Lower leg skin (tissue), 3 donors: ENCODE measurements around the gene PA2G4.

Source experiments
- CTCF ChIP-seq, 3 donors: fragments of 450-650 bp; IDR thresholded peaks; one replicate each; pipeline ENCODE4 v1.5.1; 2016; ENCODE audit warnings: antibody characterized with exemption in 3 of 3, mild to moderate bottlenecking in 3 of 3, moderate library complexity in 2 of 3
- POLR2A ChIP-seq, 2 donors: fragments of 450-650 bp; IDR thresholded peaks; one replicate each; pipeline ENCODE4 v1.6.1; 2016 to 2017; ENCODE audit warnings: antibody characterized with exemption in 2 of 2, mild to moderate bottlenecking in 1 of 2, moderate library complexity in 1 of 2

GRCh38 chr12:56081393-56082347 lies 22.7 kb upstream of the PA2G4 start:
- no peak for TF ChIP-seq POLR2A (IDR thresholded peaks at IDR 0.05)
- TF ChIP-seq CTCF (IDR thresholded peaks at IDR 0.05): peak in 1 of 3 donors; percentile 81
